Measurements from ENCODE around the gene C3orf49. TPM values are rescaled to one million over a fixed set of nuclear protein-coding genes. Genes with fewer than 3 reads are reported as not detected.

The C3orf49 gene
- total RNA-seq, 1 donor from 2014 or later, result not detected

DNA sequence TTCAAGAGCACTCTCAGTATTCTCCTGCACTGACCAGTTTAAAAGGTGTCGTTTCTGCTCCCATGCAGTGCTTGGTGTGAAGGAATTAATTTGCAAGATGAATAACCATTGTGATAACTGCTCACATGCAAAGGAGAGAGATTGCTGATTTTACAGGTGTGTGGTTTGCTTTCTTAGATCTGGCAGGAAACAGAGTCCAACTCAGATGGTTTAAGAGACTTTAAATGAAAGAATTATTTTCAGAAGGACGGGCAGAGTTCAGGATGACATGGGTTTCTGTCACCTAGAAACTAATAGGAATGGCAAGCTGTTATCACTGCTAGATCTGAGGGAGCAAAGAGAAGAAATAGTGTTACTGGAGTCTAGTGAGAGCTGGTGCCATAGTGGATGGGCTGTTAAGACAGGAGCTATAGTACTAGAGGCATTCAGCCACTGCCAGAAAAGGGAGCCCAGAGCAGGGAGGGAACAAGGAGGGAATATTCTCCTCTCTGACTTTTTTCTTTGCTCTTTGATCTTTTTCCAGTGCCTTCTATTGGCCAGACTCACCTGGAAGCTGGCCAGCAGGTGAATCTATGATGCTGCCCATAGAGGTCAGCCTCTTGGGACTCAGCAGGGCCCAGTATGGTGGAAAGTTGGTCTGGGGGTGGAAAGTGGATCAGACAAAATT lies 59.4 kb downstream of the C3orf49 start:
- intact Hi-C loops (cut with micrococcal nuclease), result no loop called here

- intact Hi-C loops (cut with micrococcal nuclease), result no loop called here
These were observed 61.6 kb downstream of the C3orf49 start for GRCh38 chr3:63880653-63881052.

- intact Hi-C loops (cut with micrococcal nuclease), result no loop called here
These were observed 67.8 kb downstream of the C3orf49 start for GRCh38 chr3:63886858-63887257.

DNA sequence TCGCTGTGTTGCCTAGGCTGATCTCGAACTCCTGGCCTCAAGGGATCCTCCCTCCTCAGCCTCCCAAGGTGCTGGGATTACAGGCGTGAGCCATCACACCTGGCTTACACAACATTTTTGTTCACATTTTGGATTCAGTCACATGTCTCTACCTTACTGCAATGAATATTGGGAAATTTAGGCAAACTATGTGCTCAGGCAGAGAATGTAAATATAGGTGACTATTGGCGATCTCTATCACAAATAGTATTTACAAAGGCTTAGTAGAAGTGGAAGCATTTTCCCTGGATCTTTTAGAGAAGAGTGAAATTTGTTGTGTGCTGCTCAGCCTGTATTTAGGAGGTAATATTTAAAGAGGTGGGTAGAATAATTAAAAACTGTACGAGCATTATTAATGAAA lies 72.4 kb downstream of the C3orf49 start:
- intact Hi-C loops (cut with micrococcal nuclease), result no loop called here

DNA sequence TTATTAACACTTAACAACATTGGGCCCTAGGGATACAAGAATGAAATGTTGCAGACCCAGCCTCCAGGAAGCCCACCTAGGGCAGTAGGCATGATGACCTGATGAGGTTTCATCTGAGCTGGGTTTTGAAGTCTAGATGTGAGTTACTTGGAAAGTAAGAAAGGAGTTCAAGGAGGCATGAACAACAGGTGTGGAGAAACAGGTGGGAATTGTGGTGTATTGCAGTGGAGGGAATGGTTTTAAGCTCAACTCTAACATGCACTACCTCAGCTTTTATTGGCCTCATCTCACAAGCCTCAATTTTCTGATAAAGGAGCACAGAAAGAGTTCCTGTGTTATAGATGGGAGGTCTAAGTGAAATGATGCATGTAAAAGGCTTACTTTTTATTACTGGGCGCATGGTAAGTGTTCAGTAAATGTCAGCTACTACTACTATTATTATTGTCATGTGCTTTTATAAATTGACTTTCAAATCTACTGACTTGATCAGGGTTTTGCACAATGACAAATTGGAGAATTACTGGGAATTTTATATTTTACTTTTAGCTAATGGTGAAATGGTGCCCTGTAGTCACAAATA lies 73.8 kb downstream of the C3orf49 start:
- intact Hi-C loops (cut with micrococcal nuclease), result no loop called here

- intact Hi-C loops (cut with micrococcal nuclease), result loop anchor here (2.0 kb wide), 1 partner anchor 15 kb away; no protein-coding TSS in a partner anchor
These were observed 76.5 kb downstream of the C3orf49 start for GRCh38 chr3:63895422-63896189.

DNA sequence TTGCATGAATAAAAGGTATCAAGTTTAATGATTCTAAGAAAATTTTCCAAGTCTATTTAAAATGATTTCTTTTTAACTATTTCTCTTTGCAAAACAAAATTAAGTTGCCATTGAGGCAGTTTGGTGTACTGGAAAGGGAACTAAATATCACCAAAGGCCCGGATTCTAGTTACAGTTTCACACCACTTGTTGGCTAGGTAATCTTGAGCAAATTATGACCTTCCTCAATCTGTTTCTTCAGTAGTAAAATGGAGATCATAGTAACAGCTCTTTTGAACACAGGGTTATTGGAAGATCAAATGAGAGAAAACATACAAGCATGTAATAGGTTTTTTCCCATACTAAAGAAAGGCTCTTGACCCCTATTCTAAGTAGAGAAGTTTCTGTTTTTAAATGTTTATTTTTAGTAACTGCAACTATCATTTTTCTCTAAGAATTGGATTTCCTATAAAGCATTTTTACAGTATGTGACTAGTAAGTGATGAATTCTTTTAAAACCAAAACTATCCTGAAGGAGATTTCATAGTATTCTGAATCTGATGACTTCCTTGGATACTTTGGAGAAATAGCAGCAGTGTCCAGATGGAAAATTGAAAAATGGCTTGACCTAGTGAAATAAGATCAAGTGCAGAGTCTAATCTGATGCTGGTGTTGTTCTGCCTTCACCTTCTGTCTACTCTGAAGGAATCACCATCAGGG lies 77.4 kb downstream of the C3orf49 start:
- intact Hi-C loops (cut with micrococcal nuclease), result loop anchor here (2.0 kb wide), 1 partner anchor 14 kb away; no protein-coding TSS in a partner anchor

Other genes with a start within 250 kb of the C3orf49 start
- not detected in 2 replicates for gene SNTN, start 166.6 kb upstream of the C3orf49 start, total RNA-seq
- gene THOC7, start 44.5 kb downstream of the C3orf49 start, total RNA-seq, result 94.8 and 98.5 TPM in 2 replicates
- 56.2 and 57.2 TPM in 2 replicates for gene ATXN7, start 44.6 kb downstream of the C3orf49 start, total RNA-seq
- not detected in 2 replicates for gene SCAANT1, start 93.1 kb downstream of the C3orf49 start, total RNA-seq
- 88.5 and 89.2 TPM in 2 replicates for gene PSMD6, start 204.2 kb downstream of the C3orf49 start, total RNA-seq